HG03280 (cell line): Measurements from ENCODE around the gene MEF2C.

Experiments
- ATAC-seq: cut with Tn5 transposase; IDR thresholded peaks from one replicate; pipeline ENCODE4 v1.9.1; 2021; ENCODE audit warnings: mild to moderate bottlenecking, moderate library complexity; ENCODE audit not compliant: unreplicated experiment

Gene MEF2C

DNA sequence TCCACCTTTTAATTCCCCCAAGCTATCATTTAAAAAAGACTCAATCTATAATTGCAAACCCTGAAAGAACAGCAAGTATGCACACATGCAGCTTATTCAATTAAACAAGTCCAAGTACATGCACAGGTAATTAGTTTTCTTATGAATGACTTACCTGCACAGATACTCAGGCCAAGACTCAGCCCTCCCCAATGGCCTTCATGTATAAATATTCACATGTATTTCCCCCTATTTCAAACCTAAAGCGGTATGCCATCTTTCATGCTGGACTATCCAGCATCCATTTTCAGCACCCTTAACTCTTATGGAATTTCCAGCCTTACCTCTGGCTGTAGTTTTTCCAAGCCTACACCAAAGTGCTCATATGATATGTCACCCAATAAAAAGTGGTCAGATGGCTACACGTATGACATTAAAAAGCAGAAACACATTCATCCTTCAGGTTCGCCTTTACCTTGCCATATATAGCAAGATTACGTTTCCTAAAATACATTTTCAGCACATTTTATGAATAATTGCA is 205.5 kb downstream of the MEF2C start:
- ATAC-seq, result no peak

DNA sequence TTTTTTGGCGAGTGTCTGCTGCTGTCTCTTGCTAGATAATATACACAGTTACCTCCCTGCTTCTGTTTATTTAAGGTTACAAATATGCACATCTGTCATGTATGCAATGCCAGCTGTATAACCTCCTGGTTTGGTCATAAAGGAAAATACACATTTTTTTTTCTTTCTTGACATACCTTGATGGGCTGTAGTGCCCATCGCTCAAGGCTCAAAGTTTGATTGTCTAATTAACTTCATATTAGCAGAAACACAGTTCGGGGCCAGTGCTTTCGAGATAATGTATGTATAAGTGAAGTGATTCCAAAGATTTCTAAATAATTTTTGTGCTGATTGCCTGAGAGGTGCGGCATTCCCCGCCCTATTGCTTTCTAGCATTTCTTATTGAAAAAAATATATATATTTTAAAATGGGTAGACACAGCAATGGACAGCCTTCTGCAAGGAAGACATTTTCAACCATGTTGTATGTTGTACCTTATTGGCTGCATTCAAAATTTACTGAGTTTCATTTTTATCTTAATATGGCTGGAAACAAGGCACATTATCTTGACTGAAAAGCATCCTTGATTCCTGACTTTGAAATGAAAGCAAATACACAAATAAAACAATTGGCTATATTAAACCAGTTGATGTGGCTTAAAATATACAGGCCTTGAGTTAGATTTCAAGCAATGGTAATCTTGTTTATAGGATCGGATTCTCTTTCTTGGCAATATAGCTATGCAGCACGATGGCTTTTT is 206.2 kb downstream of the MEF2C start:
- ATAC-seq, result no peak

DNA sequence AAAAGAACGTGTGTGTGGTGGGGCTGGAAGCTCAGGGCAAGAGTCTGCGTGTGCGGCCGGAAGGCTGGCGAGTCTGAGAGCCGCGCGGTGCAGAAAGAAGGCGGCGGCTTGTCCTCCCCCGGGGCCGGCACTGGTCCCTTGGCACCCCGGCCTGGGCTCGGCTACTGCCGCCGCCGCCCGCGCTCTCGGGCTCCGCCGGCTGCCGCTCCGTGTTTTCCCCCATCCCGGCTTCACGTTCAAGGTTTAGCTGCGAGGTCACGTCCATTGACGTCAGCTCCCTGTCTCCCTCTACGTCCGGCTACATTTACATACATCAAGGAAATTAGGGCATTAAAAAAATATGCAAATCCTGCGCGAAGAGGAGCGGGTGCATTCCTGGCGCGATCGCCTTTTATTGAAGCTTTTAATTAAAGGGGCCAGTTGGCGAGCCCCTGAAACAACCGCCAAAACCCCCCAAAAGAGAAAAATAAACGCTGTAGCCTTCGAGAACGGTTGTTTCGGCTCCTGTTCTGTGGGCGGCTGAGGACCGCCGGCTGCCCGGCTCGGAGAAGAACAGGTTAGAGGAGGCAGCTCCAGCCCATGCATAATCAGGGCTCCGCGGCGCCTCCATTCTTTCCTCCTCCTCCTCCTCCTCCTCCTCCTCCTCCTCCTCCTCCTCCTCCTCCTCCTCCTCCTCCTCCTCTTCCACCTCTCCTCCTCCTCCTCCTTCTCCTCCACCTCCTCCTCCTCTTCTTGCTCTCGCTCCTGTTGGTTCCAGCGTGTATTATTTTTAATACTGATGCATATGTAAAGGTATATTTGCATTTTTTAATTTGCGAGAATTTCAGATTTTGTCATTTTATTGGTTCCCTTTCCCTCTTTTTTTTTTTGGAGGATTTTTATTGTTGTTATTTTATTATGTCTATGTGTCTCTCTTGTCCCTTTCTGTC is 207.0 kb downstream of the MEF2C start:
- ATAC-seq, result peak; percentile 45

DNA sequence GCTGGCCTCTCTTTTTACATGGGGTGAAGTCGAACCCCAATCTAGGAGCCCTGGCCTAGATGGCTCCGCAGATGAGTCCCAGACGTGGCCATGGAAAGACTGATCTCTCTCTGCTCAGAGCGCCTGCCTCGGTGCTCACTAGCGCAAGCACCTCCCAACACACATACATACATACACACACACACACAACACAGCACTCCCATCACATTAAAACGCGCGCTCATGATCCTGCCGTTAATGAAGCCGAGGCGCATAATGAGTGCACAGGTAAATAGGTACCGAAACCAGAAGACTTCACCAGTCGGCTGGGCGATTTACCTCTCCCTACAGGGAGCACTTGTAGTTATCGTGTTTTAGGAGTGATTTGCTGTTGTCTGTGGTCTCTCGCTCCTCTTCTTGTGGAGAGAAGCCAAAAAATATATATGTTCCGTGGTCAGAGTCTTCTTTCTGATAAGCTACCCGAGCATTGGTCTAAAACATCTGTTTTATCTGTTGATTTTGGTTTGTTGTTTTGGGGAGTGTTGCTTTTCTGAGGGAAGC is 207.7 kb downstream of the MEF2C start:
- ATAC-seq, result peak; percentile 14

DNA sequence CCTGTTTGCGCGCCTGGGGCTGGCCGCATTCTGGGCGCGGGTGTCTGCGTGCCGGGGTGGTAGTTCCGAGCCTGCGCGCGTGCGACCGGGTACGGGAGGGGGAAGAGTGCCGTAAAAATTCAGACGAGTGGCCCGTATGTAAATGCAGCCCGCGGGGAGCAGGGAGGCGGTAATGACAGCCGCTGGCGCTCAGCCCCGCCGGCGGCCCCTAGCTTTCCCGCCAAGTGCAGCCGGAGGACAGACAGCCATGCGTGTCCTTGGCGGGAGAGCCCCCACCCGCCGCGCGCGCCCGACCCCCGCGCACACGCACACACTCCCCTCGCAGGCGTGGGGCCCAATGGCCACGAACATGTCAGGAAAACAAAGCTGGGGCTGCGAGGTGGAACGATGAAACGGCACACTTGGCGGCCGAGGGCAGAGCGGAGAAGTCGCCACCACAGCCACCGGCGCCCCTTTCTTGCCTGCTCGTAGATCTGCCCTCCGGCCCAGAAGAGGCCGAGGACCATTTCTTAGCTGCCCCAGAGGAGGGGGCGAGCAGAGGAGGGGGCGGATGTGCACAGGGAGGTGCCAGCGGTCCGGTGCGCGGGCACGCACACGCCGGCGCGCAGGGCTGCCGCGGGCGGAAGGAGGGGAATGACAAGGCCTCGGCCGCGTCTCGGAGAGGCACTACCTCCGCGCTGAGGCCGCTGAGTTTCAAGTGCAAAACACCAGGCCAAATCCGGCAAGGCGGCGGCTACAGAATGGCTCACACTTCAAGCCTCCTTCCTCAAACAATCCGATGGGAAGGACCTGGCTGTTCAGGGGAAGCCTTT is 208.4 kb downstream of the MEF2C start:
- peak; percentile 61 for ATAC-seq

DNA sequence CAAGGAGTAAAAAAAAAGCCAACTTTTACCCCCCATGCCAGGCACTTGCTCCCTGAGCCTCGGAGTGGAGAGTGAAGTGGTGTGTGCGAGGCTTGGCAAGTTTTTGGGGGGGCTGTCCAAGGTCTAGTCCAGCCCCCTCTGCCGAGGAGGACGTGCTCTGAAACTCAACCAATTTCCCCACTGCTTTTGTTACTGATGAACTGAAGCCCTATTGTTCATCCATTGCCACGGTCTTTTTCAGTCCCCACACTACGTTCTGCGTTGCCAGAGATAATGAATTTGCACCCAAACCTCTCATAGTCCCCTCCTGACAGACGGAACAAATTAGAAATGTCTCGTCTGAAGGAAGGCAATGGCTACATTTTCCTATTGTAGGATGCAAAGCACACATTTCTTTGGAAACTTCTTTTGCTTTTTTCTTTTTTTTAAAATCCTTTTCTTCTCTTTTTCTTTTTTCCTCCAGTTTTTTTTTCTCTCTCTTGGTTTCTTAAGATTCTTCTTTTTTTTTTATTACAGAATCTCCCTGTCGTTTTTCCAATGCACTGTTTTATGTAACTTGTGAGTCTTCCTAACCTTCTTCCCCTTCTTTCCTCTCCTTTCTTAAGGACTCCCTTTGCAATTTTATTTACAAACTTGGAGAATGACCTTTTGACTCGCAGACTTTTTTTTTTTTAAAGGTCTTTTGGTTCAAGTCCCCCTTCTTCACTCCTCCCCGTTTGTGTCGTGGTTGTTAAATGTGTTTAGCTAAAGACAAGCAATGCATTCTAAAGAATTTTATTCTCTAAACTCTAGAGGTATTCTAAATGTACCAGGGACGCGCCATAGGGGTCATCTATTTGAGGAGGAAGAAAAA is 209.5 kb downstream of the MEF2C start:
- no peak for ATAC-seq

DNA sequence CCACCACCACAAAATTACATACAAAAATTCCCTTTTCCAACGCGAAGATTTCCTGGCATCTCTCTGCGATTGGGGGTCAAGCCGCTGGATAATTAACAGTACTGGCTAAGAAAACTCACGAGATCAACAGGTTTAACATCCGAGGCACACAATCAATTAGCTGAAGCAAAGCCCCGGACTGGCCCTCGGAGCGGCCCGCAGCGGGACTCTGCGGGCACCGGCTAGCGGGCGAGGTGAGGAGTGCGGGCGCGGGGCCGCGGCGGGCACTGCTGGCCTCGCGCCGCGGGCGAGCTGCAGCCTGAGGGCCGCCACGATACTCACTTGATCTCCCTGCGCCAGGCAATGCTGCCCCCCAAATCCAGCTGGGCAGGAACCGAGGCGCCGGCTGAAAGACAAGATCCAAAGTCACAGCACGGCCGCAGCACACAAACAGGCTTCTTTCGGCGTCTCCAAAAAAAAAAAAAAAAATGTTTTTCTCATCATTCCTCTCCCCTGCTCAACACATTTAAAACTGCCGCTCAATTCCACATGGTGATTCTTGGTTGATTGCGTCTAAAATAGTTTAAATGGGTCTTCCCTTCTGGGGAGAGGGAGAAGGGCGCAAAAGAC is 210.2 kb downstream of the MEF2C start:
- no peak for ATAC-seq

DNA sequence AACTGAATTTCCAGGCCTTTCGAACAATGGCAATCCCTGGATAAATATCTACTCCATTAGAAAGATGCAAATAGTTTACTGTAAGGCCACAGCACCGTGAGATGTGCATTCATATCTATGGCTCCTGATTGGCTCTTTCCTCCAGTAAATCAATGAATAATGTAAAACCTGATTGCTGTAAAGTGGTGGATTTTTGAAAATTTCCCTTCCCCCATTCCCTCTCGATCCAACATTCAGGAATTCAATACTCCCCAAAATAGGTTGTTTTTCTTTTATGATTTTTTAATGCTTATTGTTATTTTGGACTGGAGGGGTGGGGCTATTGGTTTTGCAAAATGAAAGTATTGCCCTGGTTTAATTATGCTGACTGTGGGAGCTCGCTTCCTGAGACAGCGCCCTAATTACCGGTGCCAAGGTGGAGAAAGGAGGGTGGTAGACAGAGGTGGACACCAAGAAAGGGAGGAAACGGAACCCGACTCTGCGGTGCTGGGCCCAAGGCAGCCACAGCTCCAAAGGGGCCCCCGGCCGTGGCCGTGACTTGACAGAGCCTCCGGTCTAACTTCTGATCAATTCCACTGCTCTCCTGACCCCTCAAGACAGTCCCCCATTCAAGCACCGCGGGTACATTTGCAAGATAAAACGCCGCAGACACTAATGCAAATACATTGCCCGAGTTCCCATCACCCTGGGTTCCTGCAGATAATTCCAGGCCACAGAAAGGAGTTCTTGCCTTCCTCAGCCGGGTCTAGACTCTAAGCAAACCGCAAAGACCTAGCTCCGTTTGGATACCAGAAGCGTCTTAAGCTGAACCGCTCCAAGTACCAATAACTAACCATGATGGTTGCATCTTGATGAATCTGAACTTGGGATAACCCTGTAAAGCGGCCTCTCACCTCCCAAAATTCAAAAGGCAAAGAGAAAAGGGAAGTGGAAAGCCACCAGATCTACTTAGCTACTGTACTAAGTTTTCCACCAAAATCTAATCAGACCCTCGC is 211.2 kb downstream of the MEF2C start:
- no peak for ATAC-seq

DNA sequence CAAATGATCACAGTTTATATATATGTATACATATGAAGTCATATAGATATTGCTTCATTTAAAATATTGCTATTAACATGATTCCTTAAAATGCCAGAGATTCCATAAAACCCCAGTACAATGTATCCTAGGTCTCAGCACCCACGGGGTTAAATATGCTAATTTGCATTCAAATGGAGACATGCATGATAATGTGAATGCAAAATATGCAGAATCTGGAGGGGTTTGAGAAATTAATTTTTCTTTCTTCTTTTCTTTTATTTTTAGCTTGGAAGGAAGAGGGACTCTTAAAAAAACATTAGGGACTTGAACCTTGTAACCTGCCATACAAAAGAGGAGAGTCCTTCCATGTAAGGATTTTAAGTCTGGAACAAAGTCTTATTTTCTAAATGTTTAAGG is 211.9 kb downstream of the MEF2C start:
- no peak for ATAC-seq

DNA sequence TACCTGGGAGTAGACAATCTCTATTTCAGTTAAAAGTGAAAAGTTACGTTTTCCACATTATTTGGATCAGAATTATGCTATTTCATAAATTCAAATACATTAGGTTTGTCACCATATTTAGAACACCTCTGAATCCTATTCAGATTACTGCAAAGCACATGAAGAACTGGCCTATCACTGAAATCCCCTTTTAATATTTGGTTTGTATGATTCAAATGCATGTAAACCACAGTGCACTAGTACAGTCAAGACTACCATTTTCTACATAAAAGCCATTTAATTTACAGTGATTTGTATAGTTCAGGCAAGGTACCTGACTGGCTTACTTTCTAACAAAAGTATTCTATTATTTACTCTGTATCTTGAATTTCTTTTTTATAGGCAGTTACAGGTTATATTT is 212.5 kb downstream of the MEF2C start:
- ATAC-seq, result no peak

DNA sequence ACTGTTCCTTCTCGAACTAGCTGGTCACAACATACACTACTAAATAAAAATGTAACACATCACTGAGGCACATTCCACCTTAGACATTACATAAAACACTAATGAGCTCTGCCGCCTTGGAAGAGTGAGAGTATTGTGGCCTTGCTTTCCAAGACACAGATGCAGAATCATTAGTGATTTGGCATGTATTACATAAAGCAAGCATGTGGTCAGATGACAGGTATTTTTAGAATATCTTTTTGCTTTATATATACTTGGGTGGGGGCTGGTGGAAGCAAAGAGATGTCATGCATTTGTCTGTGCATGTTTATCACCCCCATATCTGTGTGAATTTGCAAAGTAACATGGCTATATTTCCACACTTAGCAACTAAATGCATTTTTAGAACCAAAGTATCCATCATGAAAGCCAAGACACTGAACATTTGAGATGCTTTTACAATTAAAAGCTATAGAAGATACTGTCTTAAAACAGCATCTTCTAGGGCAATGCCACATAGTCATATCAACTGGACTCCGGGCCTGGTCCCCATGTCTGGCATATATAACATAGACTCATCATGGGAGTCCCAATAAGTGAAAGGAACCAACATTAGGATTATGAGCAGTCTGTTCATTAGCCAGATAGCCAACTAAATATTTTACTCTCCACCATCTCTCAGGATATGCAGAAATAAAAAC is 213.5 kb downstream of the MEF2C start:
- ATAC-seq, result no peak

DNA sequence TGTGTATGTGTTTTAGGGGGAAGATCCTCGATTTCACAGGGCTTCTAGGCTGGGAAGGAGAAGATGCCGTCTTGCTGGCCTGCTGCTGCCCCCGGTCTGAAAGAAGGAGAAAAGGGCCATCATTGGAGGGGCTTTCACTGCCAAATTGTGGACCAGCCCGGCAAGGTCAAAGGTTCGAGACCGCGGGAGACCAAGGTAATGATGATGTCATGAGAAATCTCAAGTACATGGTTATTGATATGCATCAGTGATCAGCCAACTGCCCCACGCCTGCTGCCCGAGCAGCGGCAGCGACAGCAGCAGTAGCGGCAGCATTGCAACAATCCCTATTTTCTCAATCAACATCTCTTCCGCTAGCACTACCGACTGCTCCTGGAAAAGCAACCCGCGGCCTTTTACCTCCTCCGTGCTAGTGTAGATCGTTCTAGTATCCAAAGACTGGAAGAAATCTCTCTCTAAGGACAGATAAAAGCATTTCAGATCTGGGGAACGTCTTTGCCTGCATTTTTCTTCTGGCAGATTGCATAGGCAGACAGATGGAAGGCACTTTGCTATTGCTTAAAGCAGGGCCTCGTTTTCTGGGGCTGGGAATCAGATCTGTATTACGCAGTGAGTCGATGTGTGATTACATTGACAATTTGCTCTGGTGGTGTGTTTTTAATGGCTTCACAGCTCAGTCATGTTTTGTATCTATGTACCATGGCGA is 215.3 kb downstream of the MEF2C start:
- ATAC-seq, result peak; percentile 21
